Measurements from ENCODE around the gene GNAQ. TPM values are rescaled to one million over a fixed set of nuclear protein-coding genes. Genes with fewer than 3 reads are reported as not detected.
"Not testable (repeated sequence)": the region's sequence is repeated elsewhere in the genome, so short reads cannot be mapped to it uniquely, and the experiment has no call there.

GNAQ gene
- total RNA-seq, 2 experiments from 2014 or later, result 17.8 to 18.1 TPM

DNA sequence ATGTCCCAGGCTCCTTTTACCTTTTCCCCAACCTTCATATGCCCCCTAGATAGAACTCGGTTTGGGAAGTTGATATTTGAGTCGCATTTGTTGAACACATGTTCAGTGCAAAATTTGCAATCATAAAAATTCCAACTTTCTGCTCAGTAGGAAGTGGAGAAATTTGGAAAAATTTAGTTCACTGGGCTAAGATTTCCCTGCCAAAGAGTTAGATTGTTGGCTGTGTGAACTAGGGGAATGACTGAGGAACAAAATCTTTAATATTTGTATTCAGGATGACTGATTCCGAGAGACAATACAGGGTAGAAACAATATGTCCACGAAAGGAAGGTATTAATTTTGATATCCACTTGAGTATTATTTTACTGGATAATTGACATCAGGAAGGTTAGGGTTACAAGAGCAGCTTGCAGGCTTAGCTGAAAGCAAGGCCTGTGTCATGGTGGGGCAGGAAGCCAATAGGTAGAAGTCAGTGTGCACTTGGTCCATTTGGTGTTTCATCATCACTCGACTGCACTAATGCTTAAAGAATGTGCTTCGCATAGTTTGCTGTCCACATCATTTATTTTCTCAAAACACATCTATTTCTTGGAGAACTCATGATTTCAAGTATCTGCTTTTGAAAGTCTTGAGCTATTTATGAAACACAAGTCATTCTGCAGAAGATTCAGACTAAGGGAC lies 324.1 kb downstream of the GNAQ start:
- Mint-ChIP-seq H3K9me3 (peaks cover 17% of the 10 kb centered on the region), H3K4me3 (no peak overlapping the region), H3K27me3 (no peaks in the 10 kb centered on the region), H3K27ac (no peak overlapping the region), H3K4me1 (ENCODE audit: low read depth) (no peaks in the 10 kb centered on the region), H3K36me3 (ENCODE audit: low read depth) (no peaks in the 10 kb centered on the region)
- no peak for ATAC-seq
- ChIA-PET POLR2A (no interaction called here), CTCF (no interaction called here)
- TF ChIP-seq CTCF (IDR thresholded peaks at IDR 0.05), result no peak
- intact Hi-C loops (cut with micrococcal nuclease), result no loop called here
- DNase-seq, result no peak

GRCh38 chr9:77705636-77706035 lies 326.0 kb downstream of the GNAQ start:
- H3K4me3 Mint-ChIP-seq, result no peak overlapping the region
- ChIA-PET CTCF (no interaction called here), POLR2A (interaction anchor here (1.0 kb wide), 1 partner anchor 9 kb away, joined by 3 read pairs; no protein-coding TSS in a partner anchor)
- no peak overlapping the region for H3K27ac Mint-ChIP-seq
- H3K4me1 Mint-ChIP-seq (ENCODE audit: low read depth), result no peaks in the 10 kb centered on the region
- no peaks in the 10 kb centered on the region for H3K36me3 Mint-ChIP-seq (ENCODE audit: low read depth)
- intact Hi-C loops (cut with micrococcal nuclease), result no loop called here
- ATAC-seq, result no peak
- H3K27me3 Mint-ChIP-seq, result peaks cover 2% of the 10 kb centered on the region
- no peak for TF ChIP-seq CTCF (IDR thresholded peaks at IDR 0.05)
- peaks cover 15% of the 10 kb centered on the region for H3K9me3 Mint-ChIP-seq
- no peak for DNase-seq

DNA sequence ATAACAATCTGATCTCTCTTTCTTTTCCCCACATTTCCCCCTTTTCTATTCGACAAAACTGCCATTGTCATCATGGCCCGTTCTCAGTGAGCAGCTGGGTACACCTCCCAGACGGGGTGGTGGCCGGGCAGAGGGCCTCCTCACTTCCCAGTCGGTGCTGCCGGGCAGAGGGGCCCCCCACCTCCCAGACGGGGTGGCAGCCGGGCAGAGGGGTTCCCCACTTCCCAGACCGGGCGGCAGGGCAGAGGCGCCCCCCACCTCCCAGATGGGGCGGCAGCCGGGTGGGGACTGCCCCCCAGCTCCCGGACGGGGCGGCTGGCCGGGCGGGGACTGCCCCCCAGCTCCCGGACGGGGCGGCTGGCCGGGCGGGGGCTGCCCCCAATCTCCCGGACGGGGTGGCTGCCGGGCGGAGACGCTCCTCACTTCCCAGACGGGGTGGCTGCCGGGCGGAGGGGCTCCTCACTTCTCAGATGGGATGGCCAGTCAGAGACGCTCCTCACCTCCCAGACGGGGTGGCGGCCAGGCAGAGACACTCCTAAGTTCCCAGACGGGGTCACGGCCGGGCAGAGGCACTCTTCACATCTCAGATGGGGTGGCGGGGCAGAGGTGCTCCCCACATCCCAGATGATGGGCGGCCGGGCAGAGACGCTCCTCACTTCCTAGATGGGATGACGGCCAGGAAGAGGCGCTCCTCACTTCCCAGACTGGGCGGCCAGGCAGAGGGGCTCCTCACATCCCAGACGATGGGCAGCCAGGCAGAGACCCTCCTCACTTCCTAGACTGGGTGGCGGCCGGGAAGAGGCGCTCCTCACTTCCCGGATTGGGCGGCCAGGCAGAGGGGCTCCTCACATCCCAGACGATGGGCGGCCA lies 328.9 kb downstream of the GNAQ start:
- DNase-seq; ATAC-seq; H3K36me3 Mint-ChIP-seq (ENCODE audit: low read depth); H3K4me3 Mint-ChIP-seq; H3K27me3 Mint-ChIP-seq; H3K9me3 Mint-ChIP-seq; CTCF ChIA-PET; H3K27ac Mint-ChIP-seq; POLR2A ChIA-PET; intact Hi-C loops (cut with micrococcal nuclease); H3K4me1 Mint-ChIP-seq (ENCODE audit: low read depth): not testable (repeated sequence)

- ChIA-PET CTCF (interaction anchor here (0.6 kb wide), 1 partner anchor 68 kb away, joined by 3 read pairs; no protein-coding TSS in a partner anchor), POLR2A (interaction anchor here (1.2 kb wide), 1 partner anchor 8 kb away, joined by 3 read pairs; no protein-coding TSS in a partner anchor)
- DNase-seq (no peak), ATAC-seq (no peak)
- H3K4me3 Mint-ChIP-seq, result no peak overlapping the region
- intact Hi-C loops (cut with micrococcal nuclease), result no loop called here
- no peak for TF ChIP-seq CTCF (IDR thresholded peaks at IDR 0.05)
- peaks cover 3% of the 10 kb centered on the region for H3K27me3 Mint-ChIP-seq
- H3K36me3 Mint-ChIP-seq (ENCODE audit: low read depth), result no peaks in the 10 kb centered on the region
- H3K4me1 Mint-ChIP-seq (ENCODE audit: low read depth), result no peaks in the 10 kb centered on the region
- peaks cover 5% of the 10 kb centered on the region for H3K9me3 Mint-ChIP-seq
- H3K27ac Mint-ChIP-seq, result no peak overlapping the region
Observed at GRCh38 chr9:77697238-77697984, 334.2 kb downstream of the GNAQ start.

DNA sequence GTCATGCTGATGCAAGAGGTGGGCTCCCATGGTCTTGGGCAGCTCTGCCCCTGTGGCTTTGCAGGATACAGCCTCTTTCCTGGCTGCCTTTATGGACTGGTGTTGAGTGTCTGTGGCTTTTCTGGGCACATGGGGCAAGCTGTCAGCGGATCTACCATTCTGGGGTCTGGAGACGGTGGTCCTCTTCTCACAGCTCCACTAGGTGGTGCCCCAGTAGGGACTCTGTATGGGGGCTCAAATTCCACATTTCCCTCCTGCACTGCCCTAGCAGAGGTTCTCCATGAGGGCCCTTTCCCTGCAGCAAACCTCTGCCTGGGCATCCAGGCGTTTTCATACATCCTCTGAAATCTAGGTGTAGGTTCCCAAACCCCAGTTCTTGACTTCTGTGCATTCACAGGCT lies 340.9 kb downstream of the GNAQ start:
- H3K27ac Mint-ChIP-seq; H3K36me3 Mint-ChIP-seq (ENCODE audit: low read depth); H3K4me1 Mint-ChIP-seq (ENCODE audit: low read depth); CTCF ChIA-PET; ATAC-seq; H3K27me3 Mint-ChIP-seq; H3K4me3 Mint-ChIP-seq; DNase-seq; intact Hi-C loops (cut with micrococcal nuclease); H3K9me3 Mint-ChIP-seq: not testable (repeated sequence)
- POLR2A ChIA-PET, result interaction anchor here (0.6 kb wide), 1 partner anchor 983 kb away, joined by 3 read pairs; no protein-coding TSS in a partner anchor

DNA sequence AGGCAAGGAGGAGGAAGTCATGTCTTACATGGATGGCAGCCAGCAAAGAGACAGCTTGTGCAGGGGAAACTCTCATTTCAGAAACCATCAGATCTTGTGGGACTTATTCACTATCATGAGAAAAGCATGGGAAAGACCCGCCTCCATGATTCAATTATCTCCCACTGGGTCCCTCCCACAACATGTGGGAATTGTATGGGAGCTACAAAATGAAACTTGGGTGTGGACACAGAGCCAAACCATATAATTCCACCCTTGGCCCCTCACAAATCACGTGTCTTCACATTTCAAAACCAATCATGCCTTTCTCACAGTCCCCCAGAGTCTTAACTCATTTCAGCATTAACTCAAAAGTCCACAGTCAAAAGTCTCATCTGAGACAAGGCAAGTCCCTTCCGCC lies 341.5 kb downstream of the GNAQ start:
- POLR2A ChIA-PET, result interaction anchor here (1.2 kb wide), 1 partner anchor 11 kb away, joined by 3 read pairs; no protein-coding TSS in a partner anchor
- intact Hi-C loops (cut with micrococcal nuclease); ATAC-seq: not testable (repeated sequence)

DNA sequence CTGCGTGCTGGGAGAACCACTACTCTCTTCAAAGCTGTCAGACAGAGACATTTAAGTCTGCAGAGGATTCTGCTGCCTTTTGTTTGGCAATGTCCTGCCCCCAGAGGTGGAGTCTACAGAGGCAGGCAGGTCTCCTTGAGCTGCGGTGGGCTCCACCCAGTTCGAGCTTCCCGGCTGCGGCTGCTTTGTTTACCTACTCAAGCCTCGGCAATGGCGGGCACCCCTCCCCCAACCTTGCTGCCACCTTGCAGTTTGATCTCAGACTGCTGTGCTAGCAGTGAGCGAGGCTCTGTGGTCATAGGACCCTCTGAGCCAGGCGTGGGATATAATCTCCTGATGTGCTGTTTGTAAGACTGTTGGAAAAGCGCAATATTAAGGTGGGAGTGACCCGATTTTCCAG lies 343.9 kb downstream of the GNAQ start:
- H3K27ac Mint-ChIP-seq; ATAC-seq; H3K36me3 Mint-ChIP-seq (ENCODE audit: low read depth); H3K4me1 Mint-ChIP-seq (ENCODE audit: low read depth); DNase-seq; H3K4me3 Mint-ChIP-seq; H3K27me3 Mint-ChIP-seq; H3K9me3 Mint-ChIP-seq; intact Hi-C loops (cut with micrococcal nuclease); CTCF ChIA-PET; POLR2A ChIA-PET: not testable (repeated sequence)

More for the DNA sequence above, 341.5 kb downstream of the GNAQ start:
- H3K27ac Mint-ChIP-seq; H3K9me3 Mint-ChIP-seq; DNase-seq; H3K36me3 Mint-ChIP-seq (ENCODE audit: low read depth); CTCF ChIA-PET; H3K4me1 Mint-ChIP-seq (ENCODE audit: low read depth); H3K27me3 Mint-ChIP-seq; H3K4me3 Mint-ChIP-seq: not testable (repeated sequence)

Measured in activated CD8-positive, alpha-beta T cell treated with anti-CD3 and anti-CD28 coated beads for 36 hours (primary cell).